Glutamatergic neuron (in vitro differentiated cells): ENCODE data around the gene LRRC49. TPM values are rescaled to one million over a fixed set of nuclear protein-coding genes. Genes with fewer than 3 reads are reported as not detected.
"Not testable (repeated sequence)": the region's sequence is repeated elsewhere in the genome, so short reads cannot be mapped to it uniquely, and the experiment has no call there.

ENCODE experiments used
- DNase-seq: peaks from one replicate; pipeline ENCODE4 v3.0.0; 2022
- H3K27ac Mint-ChIP-seq: one replicate; pipeline ENCODE4 v1.8.0; 2020; ENCODE audit warnings: mild to moderate bottlenecking, mixed read lengths, inconsistent platforms; ENCODE audit not compliant: unreplicated experiment
- H3K27me3 Mint-ChIP-seq: one replicate; pipeline ENCODE4 v1.8.0; 2020; ENCODE audit warnings: mild to moderate bottlenecking, moderate library complexity, mixed read lengths, inconsistent platforms; ENCODE audit not compliant: unreplicated experiment
- H3K36me3 Mint-ChIP-seq: one replicate; pipeline ENCODE4 v1.8.0; 2020; ENCODE audit warnings: mild to moderate bottlenecking, mixed read lengths, inconsistent platforms; ENCODE audit not compliant: unreplicated experiment
- H3K4me1 Mint-ChIP-seq: one replicate; pipeline ENCODE4 v1.8.0; 2020; ENCODE audit warnings: mild to moderate bottlenecking, low read depth, mixed read lengths, inconsistent platforms; ENCODE audit not compliant: unreplicated experiment
- H3K4me3 Mint-ChIP-seq: one replicate; pipeline ENCODE4 v1.8.0; 2020; ENCODE audit warnings: mild to moderate bottlenecking, mixed read lengths, inconsistent platforms; ENCODE audit not compliant: unreplicated experiment
- H3K9me3 Mint-ChIP-seq: one replicate; pipeline ENCODE4 v1.8.0; 2020; ENCODE audit warnings: mild to moderate bottlenecking, moderate library complexity, mixed read lengths, inconsistent platforms; ENCODE audit not compliant: unreplicated experiment
- CTCF ChIP-seq: fragments of 200-600 bp; sonication (generic); IDR thresholded peaks from one replicate; pipeline ENCODE4 v1.5.0; 2021; ENCODE audit not compliant: partially characterized antibody, unreplicated experiment
- total RNA-seq: library from RNA; stranded (reverse); fragmentation: NEBNext Ultra II Directional; extraction: Animal tissue kit (Norgen Biotek cat#: 25700); gene quantifications from one replicate; pipeline ENCODE4 v1.2.1, GENCODE V29; 2021; ENCODE audit not compliant: unreplicated experiment

LRRC49 gene
- total RNA-seq, 1 donor from 2014 or later: 28.6 TPM

GRCh38 chr15:71010997-71011396, 118.4 kb downstream of the LRRC49 start:
- Mint-ChIP-seq H3K9me3 (no peaks in the 10 kb centered on the region), H3K36me3 (no peaks in the 10 kb centered on the region)

GRCh38 chr15:71011503-71012155, 119.0 kb downstream of the LRRC49 start:
- H3K4me3 Mint-ChIP-seq: no peak overlapping the region
- no peaks in the 10 kb centered on the region for H3K9me3 Mint-ChIP-seq
- no peak overlapping the region for H3K27ac Mint-ChIP-seq
- no peaks in the 10 kb centered on the region for H3K4me1 Mint-ChIP-seq
- H3K27me3 Mint-ChIP-seq: no peaks in the 10 kb centered on the region
- H3K36me3 Mint-ChIP-seq: no peaks in the 10 kb centered on the region
- peak; percentile 81 for TF ChIP-seq CTCF
- DNase-seq: no peak

More at GRCh38 chr15:71010997-71011396, 118.4 kb downstream of the LRRC49 start:
- no peak overlapping the region for H3K27ac Mint-ChIP-seq
- H3K4me1 Mint-ChIP-seq: no peaks in the 10 kb centered on the region
- no peak for TF ChIP-seq CTCF
- H3K27me3 Mint-ChIP-seq: no peaks in the 10 kb centered on the region
- no peak overlapping the region for H3K4me3 Mint-ChIP-seq
- DNase-seq: no peak

GRCh38 chr15:71013446-71013845, 120.8 kb downstream of the LRRC49 start:
- Mint-ChIP-seq H3K4me3 (no peak overlapping the region), H3K27ac (no peak overlapping the region), H3K4me1 (no peaks in the 10 kb centered on the region), H3K36me3 (no peaks in the 10 kb centered on the region), H3K9me3 (no peaks in the 10 kb centered on the region), H3K27me3 (no peaks in the 10 kb centered on the region)
- TF ChIP-seq CTCF: no peak
- DNase-seq: no peak

- Mint-ChIP-seq H3K27ac (no peak overlapping the region), H3K27me3 (no peaks in the 10 kb centered on the region), H3K36me3 (no peaks in the 10 kb centered on the region), H3K4me3 (no peak overlapping the region), H3K4me1 (no peaks in the 10 kb centered on the region), H3K9me3 (no peaks in the 10 kb centered on the region)
- TF ChIP-seq CTCF: no peak
- DNase-seq: no peak
Measured at GRCh38 chr15:71015342-71015741, 122.7 kb downstream of the LRRC49 start.

- Mint-ChIP-seq H3K36me3 (peaks cover 21% of the 10 kb centered on the region), H3K9me3 (peaks cover 11% of the 10 kb centered on the region)
- DNase-seq, H3K4me1 Mint-ChIP-seq, H3K27me3 Mint-ChIP-seq, H3K27ac Mint-ChIP-seq, H3K4me3 Mint-ChIP-seq: not testable (repeated sequence)
Measured at GRCh38 chr15:71031232-71031631, 138.6 kb downstream of the LRRC49 start.

GRCh38 chr15:71035478-71035877, 142.9 kb downstream of the LRRC49 start:
- not testable (repeated sequence) for H3K4me3 Mint-ChIP-seq, H3K27ac Mint-ChIP-seq, DNase-seq, H3K27me3 Mint-ChIP-seq, H3K9me3 Mint-ChIP-seq, H3K4me1 Mint-ChIP-seq
- H3K36me3 Mint-ChIP-seq: peaks cover 16% of the 10 kb centered on the region
